GM19240 (cell line): ENCODE results near the gene YPEL5.
A peak's percentile ranks its signal among the peaks of the same experiment; 100 is the strongest.

ENCODE experiments used
- DNase-seq: peaks from one replicate; pipeline ENCODE4 v3.0.0; 2011; ENCODE audit warnings: low spot score; ENCODE audit not compliant: insufficient read length

The YPEL5 gene

GRCh38 chr2:30164131-30164925 is 17.5 kb downstream of the YPEL5 start:
- no peak for DNase-seq

GRCh38 chr2:30165050-30165520 is 18.3 kb downstream of the YPEL5 start:
- peak; percentile 89 for DNase-seq

GRCh38 chr2:30165617-30166016 is 18.8 kb downstream of the YPEL5 start:
- no peak for DNase-seq

- no peak for DNase-seq
These were observed 25.8 kb downstream of the YPEL5 start for GRCh38 chr2:30172627-30173026.

- DNase-seq = no peak
These were observed 30.6 kb downstream of the YPEL5 start for GRCh38 chr2:30177440-30177839.

GRCh38 chr2:30177956-30178355 is 31.1 kb downstream of the YPEL5 start:
- DNase-seq = no peak

GRCh38 chr2:30178618-30179434 is 32.0 kb downstream of the YPEL5 start:
- no peak for DNase-seq

- DNase-seq = no peak
These were observed 32.7 kb downstream of the YPEL5 start for GRCh38 chr2:30179536-30179935.

GRCh38 chr2:30180226-30180625 is 33.4 kb downstream of the YPEL5 start:
- DNase-seq = no peak

- no peak for DNase-seq
These were observed 34.4 kb downstream of the YPEL5 start for GRCh38 chr2:30181176-30181575.

- no peak for DNase-seq
These were observed 37.2 kb downstream of the YPEL5 start for GRCh38 chr2:30184035-30184434.

- DNase-seq = no peak
These were observed 38.4 kb downstream of the YPEL5 start for GRCh38 chr2:30185178-30185577.

GRCh38 chr2:30188292-30188691 is 41.5 kb downstream of the YPEL5 start:
- no peak for DNase-seq

GRCh38 chr2:30190637-30191036 is 43.8 kb downstream of the YPEL5 start:
- no peak for DNase-seq

- DNase-seq = no peak
These were observed 44.3 kb downstream of the YPEL5 start for GRCh38 chr2:30191107-30191506.

GRCh38 chr2:30191819-30192271 is 45.0 kb downstream of the YPEL5 start:
- no peak for DNase-seq

- no peak for DNase-seq
These were observed 45.5 kb downstream of the YPEL5 start for GRCh38 chr2:30192314-30192713.

GRCh38 chr2:30193104-30193681 is 46.4 kb downstream of the YPEL5 start:
- DNase-seq = no peak

- no peak for DNase-seq
These were observed 47.6 kb downstream of the YPEL5 start for GRCh38 chr2:30194421-30194820.

GRCh38 chr2:30195016-30195415 is 48.2 kb downstream of the YPEL5 start:
- DNase-seq = no peak

GRCh38 chr2:30197570-30198192 is 50.9 kb downstream of the YPEL5 start:
- no peak for DNase-seq

- DNase-seq = no peak
These were observed 55.2 kb downstream of the YPEL5 start for GRCh38 chr2:30201990-30202389.
